ENCODE results near the gene CABLES2.

DNA sequence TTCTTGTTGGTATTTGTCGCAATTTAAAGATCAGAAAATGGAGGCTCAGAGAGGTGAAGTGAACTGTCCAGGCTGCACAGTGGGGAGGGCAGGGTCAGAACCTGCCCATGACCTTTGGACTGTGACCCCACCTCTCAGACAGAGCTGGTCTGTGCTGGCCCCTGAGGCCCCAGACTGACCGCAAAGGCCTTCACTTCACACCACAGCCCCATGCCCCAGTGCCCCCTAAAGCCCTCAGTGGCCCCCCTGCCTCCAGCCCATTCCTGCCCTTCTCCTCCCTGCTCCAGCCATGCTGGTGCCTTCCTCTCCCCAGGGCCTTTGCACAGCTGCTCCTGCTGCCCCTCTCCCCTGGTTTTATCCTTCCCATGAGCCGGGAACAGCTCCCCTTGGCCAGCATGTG, 29.6 kb upstream of the CABLES2 start:
- TF ChIP-seq, protein P1, sequence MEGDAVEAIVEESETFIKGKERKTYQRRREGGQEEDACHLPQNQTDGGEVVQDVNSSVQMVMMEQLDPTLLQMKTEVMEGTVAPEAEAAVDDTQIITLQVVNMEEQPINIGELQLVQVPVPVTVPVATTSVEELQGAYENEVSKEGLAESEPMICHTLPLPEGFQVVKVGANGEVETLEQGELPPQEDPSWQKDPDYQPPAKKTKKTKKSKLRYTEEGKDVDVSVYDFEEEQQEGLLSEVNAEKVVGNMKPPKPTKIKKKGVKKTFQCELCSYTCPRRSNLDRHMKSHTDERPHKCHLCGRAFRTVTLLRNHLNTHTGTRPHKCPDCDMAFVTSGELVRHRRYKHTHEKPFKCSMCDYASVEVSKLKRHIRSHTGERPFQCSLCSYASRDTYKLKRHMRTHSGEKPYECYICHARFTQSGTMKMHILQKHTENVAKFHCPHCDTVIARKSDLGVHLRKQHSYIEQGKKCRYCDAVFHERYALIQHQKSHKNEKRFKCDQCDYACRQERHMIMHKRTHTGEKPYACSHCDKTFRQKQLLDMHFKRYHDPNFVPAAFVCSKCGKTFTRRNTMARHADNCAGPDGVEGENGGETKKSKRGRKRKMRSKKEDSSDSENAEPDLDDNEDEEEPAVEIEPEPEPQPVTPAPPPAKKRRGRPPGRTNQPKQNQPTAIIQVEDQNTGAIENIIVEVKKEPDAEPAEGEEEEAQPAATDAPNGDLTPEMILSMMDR (conservative IDR thresholded peaks at IDR 0.05; ENCODE audit: low read depth, low read length) = no peak
- TF ChIP-seq EZH2 (IDR thresholded peaks at IDR 0.05; ENCODE audit: low read length, unreplicated experiment) = no peak
- TF ChIP-seq EZH2phosphoT487 (IDR thresholded peaks at IDR 0.05; ENCODE audit: borderline replicate concordance, low read length) = no peak

All from PC-3 (cell line).